NCI-H146 (cell line): ENCODE measurements around the gene FKBP6.
"Not testable (repeated sequence)": the region's sequence is repeated elsewhere in the genome, so short reads cannot be mapped to it uniquely, and the experiment has no call there.

ENCODE experiments used
- DNase-seq: peaks from one replicate; lab custom pipeline; 2025; lab: John Stamatoyannopoulos, UW

The FKBP6 gene

DNA sequence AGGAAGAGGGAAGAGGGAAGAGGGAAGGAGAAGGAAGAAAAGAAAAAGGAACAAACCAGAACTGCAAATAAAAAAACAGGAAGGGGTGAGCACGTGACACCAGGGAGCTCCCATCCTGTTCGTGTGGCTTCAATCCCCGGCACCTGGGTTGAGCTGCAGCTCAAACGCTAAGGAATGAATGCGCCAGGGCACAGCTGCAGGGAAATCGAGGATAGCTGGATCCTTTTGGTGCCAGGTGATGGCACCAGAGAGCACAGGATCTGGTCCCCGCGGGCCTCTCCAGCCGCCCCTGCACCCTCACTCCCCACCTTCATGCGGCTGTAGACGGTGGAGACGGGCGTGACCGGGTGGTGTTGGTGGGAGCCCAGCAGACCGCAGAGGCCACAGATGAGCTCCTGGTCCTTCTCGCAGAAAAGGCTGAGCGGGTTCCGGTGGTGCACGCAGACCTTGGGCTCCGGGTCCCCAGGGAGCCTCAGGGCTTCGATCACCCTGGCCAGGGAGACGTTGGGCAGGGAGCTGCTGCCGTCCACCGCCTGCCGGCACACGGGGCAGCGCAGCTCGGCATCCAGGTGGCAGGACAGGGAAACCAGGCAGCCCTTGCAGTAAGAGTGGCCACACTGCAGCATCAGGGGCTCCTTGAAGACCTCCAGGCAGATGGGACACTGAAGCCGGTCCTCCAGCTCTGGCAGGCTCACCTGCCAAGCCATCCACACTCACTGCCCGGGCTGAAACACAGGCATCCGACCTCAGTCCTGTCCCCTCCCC lies 3.7 kb upstream of the FKBP6 start:
- DNase-seq = peak; percentile 67

DNA sequence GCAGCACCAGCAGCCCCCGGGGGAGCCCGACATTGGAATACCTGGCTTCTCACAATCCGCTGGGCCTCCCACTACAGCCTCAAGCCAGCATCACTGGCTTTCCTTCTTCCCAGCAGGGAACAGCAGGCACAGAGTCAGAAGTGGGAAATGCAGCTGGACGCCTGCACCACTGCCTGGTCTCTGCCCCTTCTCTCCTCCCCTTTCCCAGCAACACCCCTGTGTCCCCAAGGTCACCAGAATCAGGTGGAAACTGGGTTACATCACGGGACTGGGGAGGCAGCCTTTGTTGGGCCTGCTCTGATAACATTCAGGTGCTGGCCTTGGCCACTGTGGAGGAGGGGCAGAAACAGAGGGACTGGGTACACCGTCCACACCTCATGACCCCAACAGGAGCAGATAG lies 2.5 kb upstream of the FKBP6 start:
- DNase-seq = not testable (repeated sequence)

DNA sequence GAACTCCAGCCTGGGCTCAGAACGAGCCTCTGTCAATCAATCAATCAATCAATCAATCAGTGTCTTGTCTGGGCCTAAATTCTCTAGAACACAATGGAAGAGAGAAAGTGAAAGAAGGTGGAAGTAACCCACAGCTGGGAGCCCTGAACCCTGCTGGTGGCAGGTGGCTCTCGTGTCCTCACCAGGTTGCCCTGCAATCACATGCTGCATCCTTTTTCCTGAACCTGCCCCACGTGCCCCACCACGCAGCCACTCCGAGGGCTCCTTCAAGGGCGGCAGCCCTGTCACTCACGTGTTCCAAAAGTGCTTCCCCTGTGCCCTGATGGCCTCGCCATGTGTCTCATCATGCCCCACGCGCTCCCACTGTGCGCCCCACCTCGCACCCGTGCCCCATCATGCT lies 512 bp upstream of the FKBP6 start:
- DNase-seq = not testable (repeated sequence)

GRCh38 chr7:73328696-73329095 lies 735 bp downstream of the FKBP6 start:
- no peak for DNase-seq

DNA sequence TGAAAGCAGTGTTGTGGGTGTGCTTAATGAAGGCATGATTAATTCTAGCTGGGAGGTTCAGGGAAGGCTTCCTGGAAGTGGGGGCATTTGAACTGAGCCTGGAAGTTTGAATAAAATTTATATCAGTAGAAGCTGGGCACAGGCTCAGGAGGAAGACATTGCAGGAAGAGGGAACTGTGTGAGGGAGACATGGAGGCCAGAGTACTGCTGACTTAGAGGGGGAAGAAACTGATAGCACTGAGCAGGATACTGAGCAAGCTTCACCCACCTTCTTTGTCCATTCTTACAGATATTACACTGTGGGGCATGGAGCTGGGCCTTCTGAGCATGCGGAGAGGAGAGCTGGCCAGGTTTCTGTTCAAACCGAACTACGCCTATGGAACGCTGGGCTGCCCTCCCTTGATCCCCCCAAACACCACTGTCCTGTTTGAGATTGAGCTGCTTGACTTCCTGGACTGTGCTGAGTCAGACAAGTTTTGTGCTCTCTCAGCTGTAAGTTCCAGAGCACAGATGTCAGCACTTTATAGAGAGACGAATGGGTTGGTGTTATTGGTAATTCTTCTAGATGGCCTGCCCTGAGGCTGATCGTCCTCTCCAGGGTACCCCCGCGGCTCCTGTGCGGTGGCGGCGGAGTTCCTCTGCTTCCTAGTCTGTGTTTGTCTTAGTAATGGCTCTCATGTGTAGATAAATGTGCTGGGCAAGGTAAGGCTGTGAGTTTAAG lies 2.1 kb downstream of the FKBP6 start:
- peak; percentile 13 for DNase-seq

GRCh38 chr7:73330772-73331171 lies 2.8 kb downstream of the FKBP6 start:
- DNase-seq = no peak

GRCh38 chr7:73332447-73332846 lies 4.5 kb downstream of the FKBP6 start:
- no peak for DNase-seq

DNA sequence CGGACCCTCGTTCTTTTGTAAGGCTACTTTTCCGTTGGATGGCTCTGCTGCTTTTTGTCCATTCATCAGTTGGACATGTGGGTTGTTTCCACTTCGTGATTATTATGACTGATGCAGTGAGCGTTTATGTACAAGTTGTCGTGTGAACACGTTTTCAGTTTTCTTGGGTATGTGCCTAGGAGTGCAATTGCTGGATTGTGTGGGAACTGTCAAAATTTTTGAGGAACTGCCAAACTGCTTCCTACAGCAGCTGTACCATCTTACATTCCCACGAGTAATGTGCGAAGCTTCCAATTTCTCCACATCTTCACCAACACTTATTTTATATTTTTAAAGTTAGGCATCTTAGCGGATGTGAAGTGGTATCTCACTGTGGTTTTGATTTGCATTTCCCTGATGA lies 10.4 kb downstream of the FKBP6 start:
- no peak for DNase-seq

DNA sequence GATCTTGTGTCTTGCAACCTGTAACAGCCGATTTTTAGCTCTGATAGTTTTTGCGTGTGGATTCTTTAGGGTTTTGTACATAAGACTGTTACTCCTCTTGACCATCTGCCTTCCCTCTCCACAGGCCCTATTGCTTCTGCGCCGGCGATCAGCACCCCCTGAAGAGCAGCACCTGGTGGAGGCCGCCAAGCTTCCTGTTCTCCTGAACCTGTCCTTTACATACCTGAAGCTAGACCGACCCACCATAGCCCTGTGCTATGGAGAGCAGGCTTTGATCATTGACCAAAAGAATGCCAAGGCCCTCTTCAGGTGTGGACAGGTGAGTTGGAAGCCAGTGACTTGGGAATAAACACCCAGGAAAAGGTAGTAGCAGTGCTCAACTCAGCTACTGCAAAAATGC lies 12.6 kb downstream of the FKBP6 start:
- peak; percentile 85 for DNase-seq

DNA sequence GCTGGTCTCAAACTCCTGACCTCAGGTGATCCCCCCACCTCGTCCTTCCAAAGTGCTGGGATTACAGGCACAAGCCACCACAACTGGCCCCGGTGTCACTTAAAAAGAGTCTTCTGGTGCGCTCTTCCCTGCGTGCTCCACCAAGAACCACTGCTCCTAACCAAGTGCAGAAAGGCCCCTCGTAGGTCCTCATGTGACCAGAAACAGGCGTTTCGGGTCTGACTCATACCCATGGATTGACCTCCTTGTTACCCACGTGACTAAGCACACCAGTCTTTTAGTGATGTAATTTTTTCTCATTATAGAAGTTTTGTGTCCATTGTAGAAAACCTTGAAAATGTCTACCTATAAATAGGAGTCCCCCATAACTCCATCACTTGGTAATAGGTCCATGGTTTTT lies 13.9 kb downstream of the FKBP6 start:
- no peak for DNase-seq

DNA sequence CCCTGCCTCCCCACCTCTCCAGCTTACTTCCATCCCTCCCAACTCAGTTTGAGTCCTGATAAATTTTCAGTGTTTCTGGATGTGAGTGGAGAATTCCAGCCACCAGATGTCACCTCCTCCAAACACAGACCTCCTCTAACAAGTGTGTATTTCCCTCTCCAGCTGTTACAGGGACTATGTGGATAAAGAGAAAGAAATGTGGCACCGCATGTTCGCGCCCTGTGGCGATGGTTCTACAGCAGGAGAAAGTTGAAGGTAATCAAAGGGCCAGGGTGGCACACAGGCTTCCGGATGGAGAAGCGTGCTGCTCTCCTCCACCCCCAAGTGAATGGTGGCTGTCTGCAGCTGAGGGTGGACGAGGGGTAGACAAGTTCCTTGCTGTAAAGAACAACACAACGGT lies 14.7 kb downstream of the FKBP6 start:
- peak; percentile 57 for DNase-seq

DNA sequence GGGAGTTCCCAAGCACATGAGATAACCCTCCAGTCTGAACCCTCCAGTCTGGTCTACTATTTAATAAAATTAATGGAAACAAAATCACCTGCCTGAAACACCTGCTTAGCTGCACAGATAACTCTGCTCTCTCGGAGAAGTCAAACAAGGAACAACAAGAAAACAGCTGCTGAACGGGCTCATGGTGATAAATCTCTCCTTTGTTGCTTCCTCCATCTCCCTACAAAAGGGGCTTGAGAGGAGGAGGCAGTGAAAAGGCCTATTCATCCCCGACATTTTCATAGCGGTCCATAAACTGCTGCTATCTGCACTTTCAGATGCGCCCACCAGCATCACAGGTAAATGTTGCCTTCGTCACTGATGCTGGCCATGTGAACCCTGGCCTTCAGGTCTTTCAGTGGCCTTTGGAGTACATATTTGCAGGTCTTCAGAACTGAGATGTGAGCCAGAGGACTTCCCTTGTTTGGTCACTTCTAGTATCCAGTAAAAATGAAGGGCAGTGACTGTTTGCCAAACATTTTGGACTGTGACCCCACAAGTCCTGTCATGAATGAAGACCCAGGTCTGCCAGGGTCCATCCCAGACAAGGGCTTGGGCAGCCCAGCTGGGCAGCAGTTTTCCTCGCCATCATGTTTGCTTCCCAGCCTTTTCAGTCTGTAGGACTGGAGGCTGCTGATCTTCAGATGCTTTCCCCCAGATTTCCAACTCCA lies 15.9 kb downstream of the FKBP6 start:
- DNase-seq = peak; percentile 83

GRCh38 chr7:73345538-73345937 lies 17.6 kb downstream of the FKBP6 start:
- DNase-seq = no peak

DNA sequence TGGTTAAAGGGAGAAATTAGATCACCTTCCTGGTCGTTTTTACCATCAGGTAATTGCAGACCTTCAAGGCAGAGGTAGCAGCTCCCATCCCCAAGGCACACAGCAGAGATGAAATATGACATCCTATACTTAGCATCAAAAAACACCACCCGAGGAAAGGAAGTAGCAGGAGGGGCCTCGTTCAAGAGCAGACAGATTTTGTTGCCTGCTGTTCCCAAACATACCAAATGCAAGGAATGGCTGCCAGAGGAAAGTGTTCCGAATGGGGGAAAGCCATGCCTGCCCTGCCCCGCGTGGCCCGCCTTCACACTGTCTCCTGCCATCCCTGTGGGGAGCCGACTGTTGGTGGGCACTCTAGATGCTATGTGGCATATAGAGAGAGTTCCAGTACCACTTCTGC lies 18.0 kb downstream of the FKBP6 start:
- no peak for DNase-seq

DNA sequence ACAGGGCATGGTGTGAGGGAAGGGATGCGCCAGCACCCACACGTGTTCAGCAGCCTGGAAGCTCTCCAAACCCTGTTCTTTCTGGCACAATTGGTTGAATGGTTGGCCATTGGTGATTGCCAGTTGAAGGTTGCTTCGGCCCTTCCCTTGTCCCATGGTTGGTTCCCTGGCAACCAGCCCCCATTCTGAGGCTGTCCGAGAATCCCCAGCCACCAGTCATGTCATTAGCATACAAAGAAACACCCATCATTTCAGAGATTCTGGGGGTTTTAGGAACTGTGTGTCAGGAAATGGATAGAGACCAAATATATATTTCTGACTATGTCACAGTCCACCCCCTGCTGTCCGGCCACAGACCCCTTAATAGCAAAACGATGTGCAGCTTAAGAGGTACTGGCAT lies 21.8 kb downstream of the FKBP6 start:
- no peak for DNase-seq

GRCh38 chr7:73350306-73351068 lies 22.5 kb downstream of the FKBP6 start:
- DNase-seq = no peak

- DNase-seq = no peak
These were observed 23.6 kb downstream of the FKBP6 start for GRCh38 chr7:73351447-73352167.

DNA sequence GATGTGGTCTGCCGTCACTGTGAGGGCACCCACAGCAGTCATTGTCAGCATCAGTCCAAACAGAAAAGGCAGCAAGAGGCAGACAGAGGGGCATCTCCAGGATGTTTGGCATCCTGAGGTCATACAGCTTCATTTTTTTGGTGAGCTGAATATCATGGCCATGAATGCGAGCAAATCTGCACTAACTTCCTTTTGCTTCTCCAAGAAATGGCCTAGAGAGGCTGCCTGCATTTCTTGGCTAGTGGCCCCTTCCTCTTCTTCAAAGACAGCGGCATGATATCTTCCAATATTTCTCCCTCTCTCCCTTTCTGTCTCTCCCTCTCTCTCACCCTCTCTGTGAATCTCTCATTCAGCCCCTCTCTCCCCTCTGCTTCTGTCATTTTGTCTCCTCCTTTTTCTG lies 24.8 kb downstream of the FKBP6 start:
- DNase-seq = no peak

DNA sequence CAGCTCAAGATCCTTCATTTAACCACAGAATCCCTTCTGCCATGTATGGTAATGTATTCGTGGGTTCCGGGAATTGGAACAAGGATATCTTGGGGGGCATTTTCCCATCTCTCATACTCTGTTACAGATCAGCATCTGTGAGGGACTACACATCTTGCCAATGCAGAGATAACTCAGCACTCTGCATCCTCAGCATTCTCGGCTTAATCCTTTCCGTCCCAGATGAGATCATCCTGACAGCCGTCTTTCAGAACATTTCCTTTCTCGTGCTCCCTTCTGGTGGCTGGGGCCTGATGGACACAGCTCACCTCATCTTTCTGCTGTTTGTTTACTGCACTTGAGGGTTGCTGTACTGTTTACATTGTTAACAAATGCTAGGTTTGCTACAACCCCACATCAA lies 25.3 kb downstream of the FKBP6 start:
- DNase-seq = no peak

DNA sequence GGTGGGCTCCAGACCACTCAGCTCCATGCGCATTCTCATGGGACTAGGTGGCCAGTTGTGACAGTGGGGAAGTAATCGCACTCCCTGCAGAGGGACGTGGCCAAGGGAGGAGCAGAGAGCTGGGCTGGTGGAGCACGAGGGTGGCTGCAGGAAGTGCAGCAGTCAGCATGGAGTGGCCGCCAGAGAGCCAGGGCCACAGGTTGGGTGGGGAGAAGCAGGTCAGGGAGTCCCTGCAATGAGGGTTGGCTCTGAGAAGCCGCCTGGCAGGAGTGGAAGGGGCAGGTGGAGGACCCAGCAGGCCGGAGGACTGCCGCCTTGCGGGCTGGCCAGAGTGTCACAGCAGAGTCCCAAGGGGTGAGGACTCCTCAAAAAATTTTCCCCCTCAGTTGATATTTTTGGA lies 26.2 kb downstream of the FKBP6 start:
- no peak for DNase-seq

GRCh38 chr7:73354821-73355220 lies 26.9 kb downstream of the FKBP6 start:
- no peak for DNase-seq

DNA sequence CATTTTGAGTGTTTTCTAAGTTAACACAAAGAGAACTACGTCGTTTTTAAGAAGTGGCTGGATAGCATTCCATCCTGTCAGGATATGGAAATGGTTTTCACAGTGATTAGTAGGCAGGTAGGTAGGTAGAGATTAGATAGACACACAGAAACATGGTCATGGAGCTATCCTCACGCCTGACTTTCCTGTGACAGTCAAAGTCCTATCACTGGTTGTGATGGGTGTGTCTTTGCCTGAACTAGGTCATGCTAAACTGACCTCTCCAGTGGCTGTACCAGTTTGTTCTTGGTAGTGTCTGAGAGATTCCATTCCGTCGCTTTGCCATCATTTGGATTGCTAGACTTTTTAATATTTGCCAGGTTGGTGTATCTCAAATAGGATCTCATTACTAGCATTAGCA lies 28.2 kb downstream of the FKBP6 start:
- no peak for DNase-seq
